GM12864 (cell line): ENCODE results near the gene MMEL1.
A peak's percentile ranks its signal among the peaks of the same experiment; 100 is the strongest.

Experiments
- DNase-seq: peaks from one replicate; pipeline ENCODE4 v3.0.0-alpha.2; 2011; ENCODE audit warnings: low read depth
- H3K4me3 ChIP-seq: 2 replicates; pipeline ENCODE4 v1.5.1; 2011; ENCODE audit warnings: mild to moderate bottlenecking, low read depth, low read length, control low read depth
- TF ChIP-seq, protein P1 (sequence below): IDR thresholded peaks from 2 replicates; pipeline ENCODE4 v1.5.1; 2011; ENCODE audit warnings: low read depth, mild to moderate bottlenecking, moderate library complexity, low read length, control low read depth, inconsistent platforms; ENCODE audit errors: missing control alignments

The MMEL1 gene

GRCh38 chr1:2643414-2644077 lies 10.7 kb upstream of the MMEL1 start:
- TF ChIP-seq, protein P1, sequence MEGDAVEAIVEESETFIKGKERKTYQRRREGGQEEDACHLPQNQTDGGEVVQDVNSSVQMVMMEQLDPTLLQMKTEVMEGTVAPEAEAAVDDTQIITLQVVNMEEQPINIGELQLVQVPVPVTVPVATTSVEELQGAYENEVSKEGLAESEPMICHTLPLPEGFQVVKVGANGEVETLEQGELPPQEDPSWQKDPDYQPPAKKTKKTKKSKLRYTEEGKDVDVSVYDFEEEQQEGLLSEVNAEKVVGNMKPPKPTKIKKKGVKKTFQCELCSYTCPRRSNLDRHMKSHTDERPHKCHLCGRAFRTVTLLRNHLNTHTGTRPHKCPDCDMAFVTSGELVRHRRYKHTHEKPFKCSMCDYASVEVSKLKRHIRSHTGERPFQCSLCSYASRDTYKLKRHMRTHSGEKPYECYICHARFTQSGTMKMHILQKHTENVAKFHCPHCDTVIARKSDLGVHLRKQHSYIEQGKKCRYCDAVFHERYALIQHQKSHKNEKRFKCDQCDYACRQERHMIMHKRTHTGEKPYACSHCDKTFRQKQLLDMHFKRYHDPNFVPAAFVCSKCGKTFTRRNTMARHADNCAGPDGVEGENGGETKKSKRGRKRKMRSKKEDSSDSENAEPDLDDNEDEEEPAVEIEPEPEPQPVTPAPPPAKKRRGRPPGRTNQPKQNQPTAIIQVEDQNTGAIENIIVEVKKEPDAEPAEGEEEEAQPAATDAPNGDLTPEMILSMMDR = no peak
- no peak for DNase-seq
- H3K4me3 ChIP-seq = peak overlapping the region; percentile 89

DNA sequence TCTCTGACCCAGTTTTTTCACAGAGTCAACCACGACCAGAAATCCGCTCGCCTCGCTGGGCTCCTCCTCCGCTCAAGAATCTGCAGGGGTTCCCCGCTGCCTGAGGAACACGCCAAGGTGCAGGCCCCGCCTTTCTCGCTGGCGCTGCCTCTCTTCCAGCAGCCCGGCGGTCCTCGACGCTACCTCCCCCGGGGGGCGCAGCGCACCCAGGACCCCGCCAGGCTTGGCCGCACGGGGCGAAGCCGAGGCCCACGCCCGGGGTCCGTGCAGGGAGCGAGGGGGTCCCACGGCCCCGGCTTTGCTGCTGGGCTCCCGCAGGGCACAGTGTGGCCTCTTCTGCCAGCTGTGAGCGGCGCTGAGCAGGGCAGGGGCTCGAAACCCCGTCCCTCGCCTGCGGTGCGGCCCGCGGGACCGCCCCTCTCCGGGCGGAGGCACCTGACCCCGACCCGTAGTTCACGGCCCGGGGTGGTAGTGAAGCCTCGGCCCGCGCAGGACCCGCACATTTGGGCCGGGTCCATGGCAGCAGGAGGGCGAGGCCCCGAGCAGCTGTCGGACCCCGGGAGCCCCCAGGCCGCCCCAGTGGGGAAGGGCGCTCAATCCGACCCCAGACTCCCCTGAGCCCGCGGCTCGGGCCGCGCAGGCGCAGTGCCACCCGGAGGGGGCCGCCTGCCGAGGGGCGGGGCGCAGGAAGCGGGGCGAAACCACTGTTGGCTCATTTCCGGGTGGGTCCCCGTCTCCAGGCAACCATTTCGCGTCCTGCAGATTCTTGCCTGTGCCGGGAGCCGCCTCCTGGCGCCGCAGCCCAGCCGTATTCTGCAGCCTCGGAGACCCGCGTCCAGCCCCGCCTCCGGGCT lies 10.0 kb upstream of the MMEL1 start:
- peak; percentile 74 for DNase-seq
- TF ChIP-seq, protein P1 = no peak
- H3K4me3 ChIP-seq = peak overlapping the region; percentile 89

DNA sequence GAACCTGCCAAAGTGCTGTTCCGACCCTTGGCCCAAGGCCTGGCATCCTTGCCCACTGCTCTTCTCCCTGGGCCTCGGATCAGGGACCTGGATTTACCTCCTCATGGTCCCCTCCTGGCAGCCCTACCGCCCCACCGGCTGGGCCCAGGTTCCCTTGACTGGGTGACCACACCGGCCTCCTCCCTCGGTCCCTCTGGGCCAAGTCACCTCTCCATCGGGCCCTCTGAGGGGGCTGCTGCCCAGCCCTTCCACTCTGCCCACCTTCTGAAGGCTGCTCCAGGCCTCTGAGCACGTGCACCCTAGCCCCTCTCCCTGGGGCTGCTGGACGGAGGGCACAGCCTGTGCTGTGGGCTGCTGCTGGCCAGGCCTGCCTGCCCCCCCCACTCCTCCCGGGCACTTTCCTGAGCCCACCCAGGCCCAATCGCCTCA lies 9.3 kb upstream of the MMEL1 start:
- DNase-seq = no peak
- TF ChIP-seq, protein P1 = no peak
- H3K4me3 ChIP-seq = peak overlapping the region; percentile 89

GRCh38 chr1:2641381-2642130 lies 8.7 kb upstream of the MMEL1 start:
- TF ChIP-seq, protein P1 = no peak
- H3K4me3 ChIP-seq = peak overlapping the region; percentile 89
- DNase-seq = no peak

DNA sequence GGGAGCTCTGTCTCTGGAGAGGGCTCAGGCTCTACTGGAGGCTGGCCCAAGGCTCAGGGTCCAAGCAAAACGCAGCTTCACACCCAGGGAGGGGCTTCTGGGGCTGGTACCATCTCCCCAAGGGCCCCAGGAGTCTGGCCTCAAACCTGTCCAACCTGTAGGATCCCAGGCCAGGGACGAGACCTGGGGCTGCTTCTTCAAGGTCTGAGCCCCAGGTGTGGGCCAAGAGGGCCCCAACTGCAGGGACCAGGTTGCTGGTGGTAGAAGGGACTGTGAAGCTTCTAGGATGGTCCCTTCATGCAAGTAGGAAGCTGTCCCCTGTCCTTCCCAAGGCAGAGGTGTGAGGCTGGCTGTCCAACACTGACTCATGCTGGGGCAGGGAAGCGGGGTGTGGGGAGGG lies 7.8 kb upstream of the MMEL1 start:
- TF ChIP-seq, protein P1 = no peak
- H3K4me3 ChIP-seq = no peak overlapping the region
- DNase-seq = no peak

- DNase-seq = no peak
- H3K4me3 ChIP-seq = no peak overlapping the region
- TF ChIP-seq, protein P1 = no peak
These were observed 7.0 kb upstream of the MMEL1 start for GRCh38 chr1:2639607-2640521.
